K562 (cell line): ENCODE data around the gene XPR1. TPM values are rescaled to one million over a fixed set of nuclear protein-coding genes. Genes with fewer than 3 reads are reported as not detected.

Experiments
- ARID1B ChIP-seq: fragments of 450-650 bp; IDR thresholded peaks from 2 replicates; pipeline ENCODE4 v1.6.1; 2016; ENCODE audit warnings: antibody characterized with exemption, mild to moderate bottlenecking, inconsistent platforms
- BRCA1 ChIP-seq, 2 experiments: fragments of 450-650 bp in 1 of 2; sonication (generic) in 1 of 2; formaldehyde crosslinking in 1 of 2; IDR thresholded peaks; 2 replicates each; pipeline versions ENCODE4 v1.5.0 to v1.6.1; 2017 to 2020; ENCODE audit warnings: mild to moderate bottlenecking in 1 of 2, missing genetic modification reagents in 1 of 2
- CHD7 ChIP-seq: fragments of 200-600 bp; sonication (generic); IDR thresholded peaks from one replicate; pipeline ENCODE4 v1.6.1; 2012; ENCODE audit warnings: mild to moderate bottlenecking, low read depth, low read length, inconsistent platforms
- CUX1 ChIP-seq: fragments of 200-800 bp; sonication (Bioruptor generic); IDR thresholded peaks from 2 replicates; pipeline ENCODE4 v1.6.1; 2016; ENCODE audit warnings: missing genetic modification characterization, missing compliant biosample characterization
- MTA2 ChIP-seq: fragments of 450-650 bp; IDR thresholded peaks from 2 replicates; pipeline ENCODE4 v1.6.1; 2016; ENCODE audit warnings: low read depth
- PCBP1 ChIP-seq: fragments of 200-400 bp; formaldehyde crosslinking; IDR thresholded peaks from 2 replicates; pipeline ENCODE4 v1.6.1; 2018; ENCODE audit warnings: mild to moderate bottlenecking, low read depth, low read length; ENCODE audit not compliant: poor library complexity, severe bottlenecking
- PCBP2 ChIP-seq: fragments of 200-400 bp; formaldehyde crosslinking; IDR thresholded peaks from 2 replicates; pipeline ENCODE4 v1.6.1; 2018; ENCODE audit warnings: low read length, low read depth, mild to moderate bottlenecking, moderate library complexity; ENCODE audit not compliant: poor library complexity, severe bottlenecking
- ZEB2 ChIP-seq: fragments of 450-650 bp; IDR thresholded peaks from 2 replicates; pipeline ENCODE4 v1.6.1; 2016
- ZNF140 ChIP-seq: fragments of 250-450 bp; sonication (Bioruptor Pico); IDR thresholded peaks from 2 replicates; pipeline ENCODE4 v1.8.0; 2021; ENCODE audit warnings: moderate library complexity, mild to moderate bottlenecking, inconsistent platforms
- ZNF449 ChIP-seq: fragments of 250-450 bp; sonication (Bioruptor Pico); IDR thresholded peaks from 2 replicates; pipeline ENCODE4 v1.8.0; 2022; ENCODE audit warnings: moderate library complexity, mild to moderate bottlenecking, inconsistent platforms
- polyA plus RNA-seq, 8 experiments: library from polyadenylated mRNA; depleted of rRNA in 4 of 8; stranded (reverse) in 5 of 8; unstranded in 3 of 8; fragments of >200 nt; fragmentation: Nextera tagmentation in 2 of 8; fragmentation: Illumina TruSeq in 1 of 8; extraction: Ambion mirVana in 2 of 8; extraction: Trizol in 1 of 8; gene quantifications; 2 replicates each; pipeline versions ENCODE4 v1.2.1 to v1.2.3, GENCODE V29; 2011 to 2014; ENCODE audit warnings: inconsistent platforms in 1 of 8, missing spikeins in 1 of 8
- total RNA-seq, 7 experiments: library from RNA; depleted of rRNA in 6 of 7; stranded (reverse); fragments of >200 nt in 6 of 7; fragmentation: Illumina TruSeq in 2 of 7; extraction: Trizol in 2 of 7; gene quantifications; 2 replicates each; pipeline versions ENCODE4 v1.2.1 to v1.2.3, GENCODE V29; 2011 to 2021; ENCODE audit warnings: low replicate concordance in 1 of 7

XPR1 gene
- total and polyA plus RNA-seq, 9 of the 15 experiments (the other 6 are each of a cell fraction or from before 2014, with no cell fraction given), result 3.0 to 66.2 (median 38.6) TPM

GRCh38 chr1:180854456-180854855 is 222.6 kb downstream of the XPR1 start (continued):
- TF ChIP-seq CHD7, result no peak
- peak; percentile 80; the same call in 1 of the 2 replicates for TF ChIP-seq ZEB2
- peak; percentile 83 for TF ChIP-seq ARID1B
- 0 out of 2 replicates have a peak, but pooled peaks have one; percentile 19 for TF ChIP-seq MTA2
- TF ChIP-seq BRCA1 (IDR thresholded peaks at IDR 0.05), result no peak
- no peak for TF ChIP-seq BRCA1 (CRISPR knock-in tag; IDR thresholded peaks at IDR 0.05)
- TF ChIP-seq CUX1 (CRISPR knock-in tag), result no peak
- TF ChIP-seq PCBP2, result no peak
- no peak for TF ChIP-seq ZNF140 (CRISPR knock-in tag)
- no peak for TF ChIP-seq ZNF449
- TF ChIP-seq PCBP1, result no peak
